Glomerular visceral epithelial cell (primary cell): ENCODE results near the gene CACNA2D3.

Source experiments
- DNase-seq: peaks from one replicate; pipeline ENCODE4 v3.0.0-alpha.2; 2016; ENCODE audit errors: extremely low spot score

CACNA2D3 gene

DNA sequence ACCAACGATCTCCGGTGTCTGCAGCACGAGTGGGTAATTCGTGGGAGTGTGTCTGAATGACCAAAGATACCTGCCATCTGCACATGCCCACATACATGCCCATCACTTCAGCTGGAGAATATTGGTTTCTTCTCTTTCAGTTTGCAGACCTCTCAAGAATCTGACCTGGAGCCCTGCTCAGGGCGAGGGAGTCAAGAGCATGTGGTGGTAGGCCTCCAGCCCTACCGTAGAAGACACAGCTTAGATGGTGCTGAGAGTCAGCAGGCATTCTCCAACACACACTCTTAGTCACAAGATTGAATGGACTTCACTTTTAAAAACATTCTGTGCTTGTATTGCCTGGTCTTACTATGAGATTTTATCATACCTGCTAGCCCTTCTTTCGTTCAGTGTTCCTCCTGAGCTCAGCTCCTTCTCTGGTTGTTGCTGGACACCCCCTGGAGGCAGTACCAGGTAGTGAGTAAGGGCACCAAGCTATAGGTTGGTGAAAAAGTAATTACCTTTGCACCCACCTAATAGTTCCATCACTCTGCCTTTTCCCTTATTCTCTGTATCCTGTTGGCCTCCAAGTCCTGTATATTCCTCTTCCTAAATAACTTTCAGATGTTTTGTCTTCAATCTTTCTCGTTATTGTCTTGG, 252.0 kb downstream of the CACNA2D3 start:
- no peak for DNase-seq

DNA sequence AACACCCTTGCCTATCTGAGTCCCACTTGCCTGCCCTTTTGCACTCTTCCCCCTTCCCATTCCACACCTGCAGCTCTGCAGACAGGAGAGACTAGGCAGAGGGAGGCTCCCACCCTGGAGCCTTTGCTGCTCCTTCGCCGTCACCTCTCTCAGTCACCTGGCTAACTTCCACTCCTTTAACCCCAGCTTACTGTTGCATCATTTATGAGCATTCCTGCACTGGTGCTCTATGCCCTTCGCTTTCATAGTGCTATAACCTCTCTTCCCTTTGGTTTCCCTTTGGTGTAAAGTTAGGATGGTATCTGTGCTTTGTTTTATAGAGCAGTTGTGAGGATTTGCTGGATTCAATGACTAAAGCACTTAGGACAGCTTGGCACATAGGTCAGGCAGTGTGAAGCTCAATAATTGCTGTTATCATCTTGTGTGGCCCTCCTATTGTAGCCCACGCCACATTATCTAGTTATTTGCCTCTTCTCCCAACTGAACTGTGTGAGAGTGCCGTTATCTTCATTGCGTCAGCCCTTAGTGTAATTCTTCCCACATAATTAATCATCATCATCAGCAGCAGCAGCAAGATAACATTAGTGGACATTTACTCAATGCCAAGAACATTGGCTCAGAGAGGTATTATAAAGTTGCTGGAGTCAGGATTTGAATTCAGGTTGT, 253.9 kb downstream of the CACNA2D3 start:
- no peak for DNase-seq

DNA sequence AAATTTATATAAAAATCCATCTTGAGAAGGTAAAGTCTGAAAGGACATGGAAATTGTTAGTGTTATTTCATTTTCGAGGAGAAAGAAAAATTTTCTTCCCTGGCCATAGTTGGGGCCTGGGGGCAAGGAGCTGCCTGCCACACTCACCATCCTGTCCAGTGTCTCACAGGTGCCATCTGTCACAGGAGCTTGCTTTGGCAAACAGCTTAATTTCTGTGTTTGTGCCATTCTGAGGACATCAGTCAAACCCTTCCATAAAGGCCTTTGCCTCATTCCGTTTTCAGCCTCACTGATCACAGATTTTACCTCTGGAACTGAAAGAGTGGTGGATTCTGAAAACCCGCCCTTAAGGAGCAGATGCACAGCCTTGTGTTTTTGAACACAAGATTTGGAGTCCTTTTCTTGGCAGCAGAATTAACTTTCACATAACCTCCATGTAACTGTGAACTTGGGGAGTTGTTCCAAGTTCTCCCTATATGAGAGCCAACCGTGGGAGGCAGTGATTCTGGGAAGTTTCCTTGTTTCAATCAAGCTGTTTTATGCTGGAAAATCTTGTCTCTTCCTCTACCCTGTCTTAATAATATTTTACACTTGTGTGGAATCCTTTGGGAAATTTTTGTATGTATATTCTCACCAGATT, 254.7 kb downstream of the CACNA2D3 start:
- DNase-seq = no peak

GRCh38 chr3:54378184-54378583, 255.8 kb downstream of the CACNA2D3 start:
- no peak for DNase-seq

DNA sequence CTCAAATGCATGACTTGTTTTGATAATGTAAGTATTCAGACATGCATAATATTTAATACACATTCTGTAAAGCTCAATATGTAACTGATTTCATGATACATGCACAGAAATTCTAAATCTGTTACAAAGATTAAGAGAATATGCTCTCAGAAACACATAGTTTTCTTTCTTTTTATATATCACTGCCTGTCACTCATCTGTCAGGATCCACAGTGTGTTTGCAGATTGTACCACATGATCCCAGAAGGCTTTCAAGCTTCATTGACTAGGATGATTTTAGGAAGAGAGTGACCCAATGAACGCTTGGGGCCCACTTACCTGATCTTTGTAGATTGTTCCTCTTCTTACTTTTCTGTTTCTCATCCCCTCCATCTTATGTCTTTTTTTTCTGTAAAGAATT, 261.9 kb downstream of the CACNA2D3 start:
- no peak for DNase-seq

- DNase-seq = no peak
Measured at GRCh38 chr3:54390582-54390981, 268.2 kb downstream of the CACNA2D3 start.

DNA sequence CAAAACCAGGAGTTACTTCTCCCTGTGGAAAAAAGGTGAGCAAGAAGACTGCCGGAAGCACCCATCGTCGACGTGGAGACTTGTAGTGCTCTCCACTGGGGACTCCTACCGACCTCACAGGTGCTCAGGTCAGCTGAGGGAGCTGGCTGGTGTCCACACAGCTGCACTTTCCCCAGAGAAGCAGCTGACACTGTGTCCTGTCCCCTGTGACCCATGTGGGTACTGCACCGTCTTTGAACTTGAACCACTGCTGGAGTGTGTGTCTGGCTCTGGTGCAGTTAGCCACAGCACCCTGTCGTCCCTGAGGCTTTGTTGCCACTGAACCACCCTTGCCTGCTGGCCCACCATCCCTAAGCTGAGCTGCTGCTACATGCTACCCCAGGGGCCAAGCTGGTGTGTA, 270.8 kb downstream of the CACNA2D3 start:
- DNase-seq = no peak

DNA sequence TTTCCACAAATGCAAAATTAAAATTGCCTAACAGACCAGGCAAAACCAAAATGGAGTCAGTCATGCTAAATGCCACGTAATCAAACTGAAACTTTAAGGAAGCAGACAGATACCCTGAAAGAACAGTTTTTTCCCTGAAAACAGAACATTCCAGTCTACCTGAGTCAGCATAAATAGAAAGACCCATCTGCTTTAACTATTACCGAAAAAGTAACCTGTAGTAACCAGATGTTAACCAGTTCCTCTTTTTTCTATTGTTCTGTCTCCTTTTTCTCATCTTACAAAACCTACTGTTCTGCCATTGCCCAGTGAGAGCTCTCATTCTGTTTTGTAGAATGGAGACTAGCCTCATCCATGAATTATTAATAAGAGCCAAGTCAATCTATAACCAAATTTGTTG, 286.0 kb downstream of the CACNA2D3 start:
- no peak for DNase-seq

- DNase-seq = no peak
Measured at GRCh38 chr3:54421943-54422342, 299.6 kb downstream of the CACNA2D3 start.

DNA sequence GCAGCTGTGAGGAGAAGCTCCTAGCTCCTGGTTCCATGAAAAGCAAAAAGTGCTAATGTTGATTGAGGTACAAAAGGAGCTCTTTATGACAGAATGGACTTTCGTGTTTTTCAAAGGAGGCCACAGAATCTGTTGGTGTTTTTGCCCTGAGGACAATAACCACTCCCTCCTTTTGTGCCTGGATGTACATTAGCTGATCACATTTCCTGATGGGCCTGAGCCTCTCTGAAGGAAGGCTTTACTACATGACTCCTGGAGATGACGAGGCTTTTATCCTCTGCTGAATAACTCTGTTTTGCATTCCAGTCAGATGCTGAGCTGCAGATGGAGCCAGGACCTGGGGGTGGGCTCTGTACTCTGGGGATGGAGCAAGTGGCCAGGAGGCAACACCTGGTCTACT, 301.9 kb downstream of the CACNA2D3 start:
- no peak for DNase-seq

DNA sequence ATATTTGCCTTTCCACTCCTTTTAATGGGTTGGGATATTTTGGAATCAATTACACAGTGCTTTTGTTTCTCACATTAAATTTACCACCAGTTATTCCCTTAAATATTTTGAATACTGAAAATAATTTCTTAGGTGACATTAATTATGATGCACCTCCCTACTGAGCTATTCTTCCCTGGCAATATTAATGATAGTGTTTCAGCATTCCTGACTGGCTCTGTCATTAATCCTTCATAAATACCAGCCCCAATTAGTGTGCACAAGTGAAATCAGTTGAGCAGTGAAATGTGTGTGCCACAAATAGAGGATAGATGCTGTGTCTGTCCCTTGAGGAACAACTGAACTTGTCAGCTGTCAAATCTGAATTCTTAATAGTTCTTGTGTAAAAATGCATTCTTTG, 304.0 kb downstream of the CACNA2D3 start:
- DNase-seq = no peak

- DNase-seq = no peak
Measured at GRCh38 chr3:54427501-54427900, 305.1 kb downstream of the CACNA2D3 start.

DNA sequence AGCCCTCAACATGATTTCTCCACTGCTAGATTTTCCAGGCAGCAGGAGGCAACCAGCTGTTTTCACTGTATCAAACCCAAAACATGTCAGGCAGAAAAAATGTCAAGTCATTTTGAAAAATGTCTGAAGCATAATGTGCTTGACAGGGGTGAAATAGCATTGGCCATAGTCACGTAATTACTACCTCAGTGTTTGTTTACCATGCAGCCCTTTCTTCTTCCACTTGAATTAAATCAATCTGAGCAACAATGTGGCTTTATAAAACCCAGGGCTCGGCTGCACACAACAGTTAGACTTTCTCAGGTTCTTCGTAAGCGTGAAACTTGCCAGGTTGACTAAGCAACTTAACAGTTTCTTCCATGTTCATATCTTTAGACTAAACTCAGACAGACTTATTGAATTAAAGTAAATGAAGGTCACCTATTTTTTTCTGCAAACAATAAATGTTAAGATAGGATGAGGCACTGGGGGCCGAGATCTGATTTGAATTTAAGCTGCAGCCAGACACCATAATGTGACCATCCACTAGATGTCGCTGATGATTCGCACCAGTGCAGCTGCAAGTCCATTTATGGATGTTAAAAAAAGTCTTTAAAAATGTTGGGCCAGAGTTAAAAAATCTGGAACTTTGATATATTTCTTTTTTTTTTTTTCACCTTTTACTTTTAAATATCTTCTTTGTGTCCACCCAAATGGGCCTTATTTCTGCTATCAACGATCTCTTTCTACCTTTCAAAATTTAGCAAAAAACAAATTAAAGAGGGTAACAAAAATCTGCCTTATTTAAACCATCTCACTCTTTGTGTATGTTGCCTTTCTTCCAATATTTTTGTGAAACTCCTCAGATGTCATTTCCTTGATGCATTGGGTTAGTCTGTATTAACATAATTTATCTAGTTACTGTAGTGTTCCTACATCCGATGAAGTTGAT, 305.9 kb downstream of the CACNA2D3 start:
- DNase-seq = peak; percentile 54

- no peak for DNase-seq
Measured at GRCh38 chr3:54432975-54433374, 310.6 kb downstream of the CACNA2D3 start.

GRCh38 chr3:54433846-54434245, 311.5 kb downstream of the CACNA2D3 start:
- DNase-seq = no peak

DNA sequence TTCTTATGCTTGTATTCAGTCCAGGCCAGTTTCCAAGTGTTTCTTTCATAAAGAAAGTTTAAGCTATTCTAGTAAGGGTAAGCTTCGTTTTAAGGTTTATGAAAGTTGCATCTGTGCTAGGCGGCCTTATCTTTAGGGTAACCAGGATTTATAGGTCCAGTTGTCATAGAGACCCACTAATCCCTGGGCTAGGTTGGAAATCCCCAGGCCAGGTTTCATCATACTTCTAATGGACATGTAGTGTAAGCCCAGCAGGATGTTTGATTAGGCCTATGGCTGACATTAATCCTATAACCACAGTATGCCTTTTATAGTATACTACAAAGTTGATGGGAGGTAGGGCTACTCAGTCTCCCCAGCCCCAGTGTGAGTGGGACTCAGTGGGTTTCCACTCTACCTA, 312.4 kb downstream of the CACNA2D3 start:
- no peak for DNase-seq

- DNase-seq = no peak
Measured at GRCh38 chr3:54437271-54437670, 314.9 kb downstream of the CACNA2D3 start.

DNA sequence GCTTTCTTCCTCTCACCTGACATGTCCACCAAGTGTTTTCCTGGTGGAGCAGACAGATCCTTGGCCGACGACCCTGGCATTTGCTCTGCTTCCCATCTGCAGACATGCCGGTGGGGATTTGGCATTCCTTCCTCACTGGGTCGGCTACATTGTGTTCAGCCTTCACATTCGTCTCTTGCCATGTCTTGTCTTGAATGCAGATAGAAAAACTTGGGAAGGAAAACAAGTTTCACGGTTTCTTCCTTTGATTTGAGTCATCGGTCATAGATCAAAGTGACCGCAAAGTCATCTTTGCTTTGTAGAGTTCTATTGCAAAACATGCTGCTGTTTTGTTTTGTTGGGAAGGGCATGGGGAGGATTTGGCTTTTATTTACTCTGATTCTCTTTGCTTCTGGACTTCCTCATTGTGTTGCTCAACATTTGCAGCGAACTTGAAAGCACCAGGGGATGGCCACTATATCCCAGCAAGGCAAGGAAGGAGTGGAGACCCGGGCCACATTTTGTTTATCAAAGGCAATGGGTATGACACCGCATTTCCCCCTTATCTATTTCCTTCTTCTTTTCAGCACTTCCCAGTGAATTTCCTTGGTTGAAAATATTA, 321.3 kb downstream of the CACNA2D3 start:
- no peak for DNase-seq

GRCh38 chr3:54445630-54446029, 323.3 kb downstream of the CACNA2D3 start:
- DNase-seq = no peak

DNA sequence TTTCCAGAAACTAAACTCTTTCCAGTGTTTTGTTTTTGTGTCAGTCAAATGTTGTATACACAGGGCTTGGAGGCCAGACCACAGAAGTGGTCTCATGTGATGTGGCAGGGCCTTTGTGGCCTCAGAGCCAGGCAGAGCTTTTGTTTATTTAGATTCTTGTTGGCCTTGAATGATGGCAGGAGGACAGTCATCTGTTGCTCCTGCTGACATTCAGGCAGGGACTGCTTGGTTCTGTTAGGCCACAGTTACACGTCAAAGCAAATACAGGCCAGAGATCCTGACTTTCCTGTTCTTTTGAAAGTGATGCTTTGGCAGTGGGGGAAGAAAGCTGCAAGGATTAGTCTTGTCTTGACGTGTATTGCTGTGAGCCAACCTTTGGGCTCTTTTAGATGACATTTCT, 325.1 kb downstream of the CACNA2D3 start:
- DNase-seq = no peak

DNA sequence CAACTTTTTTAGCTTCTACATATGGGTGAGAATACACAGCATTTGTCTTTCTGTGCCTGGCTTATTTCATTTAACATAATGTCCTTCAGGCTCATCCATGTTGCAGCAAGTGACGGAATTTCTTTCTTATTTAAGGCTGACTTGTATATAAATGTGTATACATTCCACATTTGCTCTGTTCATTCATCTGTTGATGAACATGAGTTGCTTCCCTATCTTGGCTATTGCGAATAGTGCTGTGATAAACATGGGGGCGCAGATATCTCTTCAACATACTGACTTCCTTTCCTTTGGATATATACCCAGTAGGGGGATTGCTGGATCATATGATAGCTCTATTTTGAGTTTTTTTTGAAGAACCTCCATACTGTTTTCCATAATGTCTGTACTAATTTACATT, 332.5 kb downstream of the CACNA2D3 start:
- DNase-seq = no peak

GRCh38 chr3:54458357-54458756, 336.0 kb downstream of the CACNA2D3 start:
- no peak for DNase-seq
